Measurements from ENCODE around the gene RPA3.

GRCh38 chr7:7702826-7703225 lies 15.6 kb downstream of the RPA3 start:
- TF ChIP-seq JUND (IDR thresholded peaks at IDR 0.05) (no peak), CTCF (IDR thresholded peaks at IDR 0.05 in 2 of 3, conservative IDR thresholded peaks at IDR 0.05 in 1 of 3; ENCODE audit: borderline replicate concordance in 1 of 3, insufficient read depth in 1 of 3, low read depth in 2 of 3, low read length in 2 of 3) (no peak), RAD21 (IDR thresholded peaks at IDR 0.05; ENCODE audit: low read depth) (no peak), ZBTB33 (IDR thresholded peaks at IDR 0.05; ENCODE audit: extremely low read depth, insufficient replicate concordance, low read length) (no peak)

All from HCT116 (cell line).